Measurements from ENCODE around the gene KYAT1.
"Not testable (repeated sequence)": the region's sequence is repeated elsewhere in the genome, so short reads cannot be mapped to it uniquely, and the experiment has no call there.

The KYAT1 gene

GRCh38 chr9:128863647-128864046, 18.1 kb downstream of the KYAT1 start:
- H3K9me3 ChIP-seq (ENCODE audit: control insufficient read depth in 5 of 5, low read length in 5 of 5) = no peaks in the 10 kb centered on the region
- H3K9ac ChIP-seq (ENCODE audit: low read length in 5 of 5) = no peak overlapping the region
- no peak overlapping the region for H3K27ac ChIP-seq (ENCODE audit: low read depth, low read length)
- no peaks in the 10 kb centered on the region for H3K27me3 ChIP-seq (ENCODE audit: control insufficient read depth in 5 of 5, insufficient read depth in 4 of 5, low read length in 5 of 5)
- H3K4me3 ChIP-seq (ENCODE audit: low read depth in 1 of 5, low read length in 5 of 5) = no peak overlapping the region
- H3K4me1 ChIP-seq (ENCODE audit: control insufficient read depth in 5 of 5, insufficient read depth in 5 of 5, low read length in 5 of 5) = peaks cover 0 to 11% (median 8%) of the 10 kb centered on the region in 5 donors
- H3K36me3 ChIP-seq (ENCODE audit: control insufficient read depth in 5 of 5, insufficient read depth in 5 of 5, low read length in 5 of 5) = no peaks in the 10 kb centered on the region

DNA sequence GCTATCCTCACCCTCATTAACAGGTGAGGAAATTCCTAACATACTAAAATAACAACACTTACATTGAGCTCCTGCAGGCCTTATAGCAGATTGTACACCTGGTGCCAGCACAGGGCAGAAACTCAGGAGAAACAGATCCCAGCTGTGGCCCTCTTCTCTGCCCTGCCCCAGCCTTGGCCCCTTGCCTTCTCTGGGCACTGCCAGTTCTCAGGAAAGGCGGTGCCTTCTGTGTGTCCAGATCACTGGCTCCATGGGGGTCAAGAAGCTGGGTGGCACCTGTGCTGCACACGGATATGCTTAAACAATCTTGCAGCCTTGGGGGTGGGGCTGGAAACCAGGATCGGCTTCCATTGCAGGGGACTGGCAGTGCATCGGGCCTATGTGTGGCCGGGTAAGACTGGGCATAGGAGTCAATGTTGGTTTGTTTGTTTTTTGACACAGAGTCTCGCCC, 19.3 kb downstream of the KYAT1 start:
- Histone ChIP-seq H3K27me3 (ENCODE audit: control insufficient read depth in 5 of 5, insufficient read depth in 4 of 5, low read length in 5 of 5) (no peaks in the 10 kb centered on the region), H3K9ac (ENCODE audit: low read length in 5 of 5) (no peak overlapping the region), H3K4me1 (ENCODE audit: control insufficient read depth in 5 of 5, insufficient read depth in 5 of 5, low read length in 5 of 5) (peaks cover 0 to 11% (median 8%) of the 10 kb centered on the region in 5 donors), H3K9me3 (ENCODE audit: control insufficient read depth in 5 of 5, low read length in 5 of 5) (no peaks in the 10 kb centered on the region), H3K36me3 (ENCODE audit: control insufficient read depth in 5 of 5, insufficient read depth in 5 of 5, low read length in 5 of 5) (no peaks in the 10 kb centered on the region), H3K4me3 (ENCODE audit: low read depth in 1 of 5, low read length in 5 of 5) (no peak overlapping the region), H3K27ac (ENCODE audit: low read depth, low read length) (no peak overlapping the region)

DNA sequence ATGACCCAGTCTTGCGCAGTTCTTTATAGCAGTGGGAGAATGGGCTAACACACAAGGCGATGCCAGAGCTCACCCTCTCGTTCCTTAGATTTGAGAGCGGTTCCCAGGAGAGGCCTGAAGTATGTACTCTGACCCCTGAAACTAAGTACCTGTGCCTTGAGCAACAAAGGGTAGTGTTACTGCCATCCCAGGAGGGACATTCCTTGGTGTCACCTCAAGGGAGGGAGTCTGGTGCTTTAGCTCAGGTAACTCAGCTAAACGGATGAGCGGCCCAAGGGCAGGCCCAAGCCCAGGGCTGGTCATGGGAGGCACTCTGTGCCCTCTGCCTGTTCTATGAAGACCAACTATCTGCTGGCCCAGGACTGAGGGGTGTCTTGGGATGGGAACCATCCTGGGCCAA, 20.2 kb downstream of the KYAT1 start:
- H3K9ac ChIP-seq (ENCODE audit: low read length in 5 of 5) = no peak overlapping the region
- H3K27me3 ChIP-seq (ENCODE audit: control insufficient read depth in 5 of 5, insufficient read depth in 4 of 5, low read length in 5 of 5) = no peaks in the 10 kb centered on the region
- peaks cover 0 to 11% (median 8%) of the 10 kb centered on the region in 5 donors for H3K4me1 ChIP-seq (ENCODE audit: control insufficient read depth in 5 of 5, insufficient read depth in 5 of 5, low read length in 5 of 5)
- no peak overlapping the region for H3K4me3 ChIP-seq (ENCODE audit: low read depth in 1 of 5, low read length in 5 of 5)
- no peak overlapping the region for H3K27ac ChIP-seq (ENCODE audit: low read depth, low read length)
- H3K9me3 ChIP-seq (ENCODE audit: control insufficient read depth in 5 of 5, low read length in 5 of 5) = no peaks in the 10 kb centered on the region
- no peaks in the 10 kb centered on the region for H3K36me3 ChIP-seq (ENCODE audit: control insufficient read depth in 5 of 5, insufficient read depth in 5 of 5, low read length in 5 of 5)

GRCh38 chr9:128860937-128861336, 20.8 kb downstream of the KYAT1 start:
- no peaks in the 10 kb centered on the region for H3K27me3 ChIP-seq (ENCODE audit: control insufficient read depth in 5 of 5, insufficient read depth in 4 of 5, low read length in 5 of 5)
- H3K36me3 ChIP-seq (ENCODE audit: control insufficient read depth in 5 of 5, insufficient read depth in 5 of 5, low read length in 5 of 5) = no peaks in the 10 kb centered on the region
- no peak overlapping the region for H3K27ac ChIP-seq (ENCODE audit: low read depth, low read length)
- H3K4me3 ChIP-seq (ENCODE audit: low read depth in 1 of 5, low read length in 5 of 5) = no peak overlapping the region
- H3K4me1 ChIP-seq (ENCODE audit: control insufficient read depth in 5 of 5, insufficient read depth in 5 of 5, low read length in 5 of 5) = peaks cover 0 to 11% (median 8%) of the 10 kb centered on the region in 5 donors
- no peak overlapping the region for H3K9ac ChIP-seq (ENCODE audit: low read length in 5 of 5)
- no peaks in the 10 kb centered on the region for H3K9me3 ChIP-seq (ENCODE audit: control insufficient read depth in 5 of 5, low read length in 5 of 5)

GRCh38 chr9:128858476-128858875, 23.3 kb downstream of the KYAT1 start:
- peaks cover 0 to 11% (median 7%) of the 10 kb centered on the region in 5 donors for H3K4me1 ChIP-seq (ENCODE audit: control insufficient read depth in 5 of 5, insufficient read depth in 5 of 5, low read length in 5 of 5)
- H3K36me3 ChIP-seq (ENCODE audit: control insufficient read depth in 5 of 5, insufficient read depth in 5 of 5, low read length in 5 of 5); H3K9ac ChIP-seq (ENCODE audit: low read length in 5 of 5); H3K27ac ChIP-seq (ENCODE audit: low read depth, low read length); H3K27me3 ChIP-seq (ENCODE audit: control insufficient read depth in 5 of 5, insufficient read depth in 4 of 5, low read length in 5 of 5); H3K9me3 ChIP-seq (ENCODE audit: control insufficient read depth in 5 of 5, low read length in 5 of 5); H3K4me3 ChIP-seq (ENCODE audit: low read depth in 1 of 5, low read length in 5 of 5): not testable (repeated sequence)

DNA sequence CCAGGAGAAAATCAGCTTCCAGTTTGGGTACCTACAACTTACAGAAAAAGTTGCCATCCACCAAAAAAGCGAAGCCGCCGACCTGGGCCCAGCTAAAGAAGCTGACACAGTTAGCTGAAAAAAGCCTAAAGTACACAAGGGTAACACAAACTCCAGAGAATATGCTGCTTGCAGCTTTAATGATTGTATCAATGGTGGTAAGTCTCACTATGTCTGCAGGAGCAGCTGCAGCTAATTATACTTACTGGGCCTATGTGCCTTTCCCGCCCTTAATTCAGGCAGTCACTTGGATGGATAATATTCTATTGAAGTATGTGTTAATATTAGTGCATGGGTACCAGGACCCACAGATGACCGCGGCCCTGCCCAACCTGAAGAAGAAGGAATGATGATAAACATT, 27.3 kb downstream of the KYAT1 start:
- not testable (repeated sequence) for H3K4me1 ChIP-seq (ENCODE audit: control insufficient read depth in 5 of 5, insufficient read depth in 5 of 5, low read length in 5 of 5); H3K27me3 ChIP-seq (ENCODE audit: control insufficient read depth in 5 of 5, insufficient read depth in 4 of 5, low read length in 5 of 5); H3K4me3 ChIP-seq (ENCODE audit: low read depth in 1 of 5, low read length in 5 of 5); H3K27ac ChIP-seq (ENCODE audit: low read depth, low read length); H3K9me3 ChIP-seq (ENCODE audit: control insufficient read depth in 5 of 5, low read length in 5 of 5); H3K9ac ChIP-seq (ENCODE audit: low read length in 5 of 5); H3K36me3 ChIP-seq (ENCODE audit: control insufficient read depth in 5 of 5, insufficient read depth in 5 of 5, low read length in 5 of 5)

GRCh38 chr9:128852646-128853045, 29.1 kb downstream of the KYAT1 start:
- H3K27ac ChIP-seq (ENCODE audit: low read depth, low read length); H3K4me3 ChIP-seq (ENCODE audit: low read depth in 1 of 5, low read length in 5 of 5); H3K27me3 ChIP-seq (ENCODE audit: control insufficient read depth in 5 of 5, insufficient read depth in 4 of 5, low read length in 5 of 5); H3K36me3 ChIP-seq (ENCODE audit: control insufficient read depth in 5 of 5, insufficient read depth in 5 of 5, low read length in 5 of 5); H3K9me3 ChIP-seq (ENCODE audit: control insufficient read depth in 5 of 5, low read length in 5 of 5); H3K4me1 ChIP-seq (ENCODE audit: control insufficient read depth in 5 of 5, insufficient read depth in 5 of 5, low read length in 5 of 5); H3K9ac ChIP-seq (ENCODE audit: low read length in 5 of 5): not testable (repeated sequence)

- H3K9me3 ChIP-seq (ENCODE audit: control insufficient read depth in 5 of 5, low read length in 5 of 5); H3K36me3 ChIP-seq (ENCODE audit: control insufficient read depth in 5 of 5, insufficient read depth in 5 of 5, low read length in 5 of 5); H3K4me1 ChIP-seq (ENCODE audit: control insufficient read depth in 5 of 5, insufficient read depth in 5 of 5, low read length in 5 of 5); H3K27ac ChIP-seq (ENCODE audit: low read depth, low read length); H3K4me3 ChIP-seq (ENCODE audit: low read depth in 1 of 5, low read length in 5 of 5); H3K27me3 ChIP-seq (ENCODE audit: control insufficient read depth in 5 of 5, insufficient read depth in 4 of 5, low read length in 5 of 5); H3K9ac ChIP-seq (ENCODE audit: low read length in 5 of 5): not testable (repeated sequence)
Measured at GRCh38 chr9:128851779-128852600, 29.8 kb downstream of the KYAT1 start.

DNA sequence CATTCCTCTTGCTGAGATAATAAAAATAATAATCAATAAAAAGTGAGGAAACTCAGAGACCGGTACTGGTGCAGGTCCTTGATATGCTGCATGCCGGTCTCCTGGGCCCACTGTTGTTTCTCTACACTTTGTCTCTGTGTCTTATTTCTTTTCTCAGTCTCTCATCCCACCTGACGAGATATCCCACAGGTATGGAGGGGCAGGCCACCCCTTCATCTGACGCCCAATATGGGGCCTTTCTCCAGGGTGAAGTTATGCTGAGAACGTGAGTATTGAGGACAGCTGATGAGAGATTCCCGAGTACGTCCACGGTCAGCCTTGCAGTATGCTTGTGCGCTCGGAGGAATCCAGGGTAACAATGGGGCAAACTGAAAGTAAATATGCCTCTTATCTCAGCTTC, 30.7 kb downstream of the KYAT1 start:
- H3K27me3 ChIP-seq (ENCODE audit: control insufficient read depth in 5 of 5, insufficient read depth in 4 of 5, low read length in 5 of 5); H3K9ac ChIP-seq (ENCODE audit: low read length in 5 of 5); H3K36me3 ChIP-seq (ENCODE audit: control insufficient read depth in 5 of 5, insufficient read depth in 5 of 5, low read length in 5 of 5); H3K4me3 ChIP-seq (ENCODE audit: low read depth in 1 of 5, low read length in 5 of 5); H3K27ac ChIP-seq (ENCODE audit: low read depth, low read length); H3K4me1 ChIP-seq (ENCODE audit: control insufficient read depth in 5 of 5, insufficient read depth in 5 of 5, low read length in 5 of 5); H3K9me3 ChIP-seq (ENCODE audit: control insufficient read depth in 5 of 5, low read length in 5 of 5): not testable (repeated sequence)

GRCh38 chr9:128847803-128848202, 33.9 kb downstream of the KYAT1 start:
- no peaks in the 10 kb centered on the region for H3K27me3 ChIP-seq (ENCODE audit: control insufficient read depth in 5 of 5, insufficient read depth in 4 of 5, low read length in 5 of 5)
- no peaks in the 10 kb centered on the region for H3K36me3 ChIP-seq (ENCODE audit: control insufficient read depth in 5 of 5, insufficient read depth in 5 of 5, low read length in 5 of 5)
- H3K4me1 ChIP-seq (ENCODE audit: control insufficient read depth in 5 of 5, insufficient read depth in 5 of 5, low read length in 5 of 5) = peaks cover 0 to 3% (median 0%) of the 10 kb centered on the region in 5 donors
- H3K4me3 ChIP-seq (ENCODE audit: low read depth in 1 of 5, low read length in 5 of 5) = no peak overlapping the region
- peaks cover 0 to 10% (median 3%) of the 10 kb centered on the region in 5 donors for H3K9me3 ChIP-seq (ENCODE audit: control insufficient read depth in 5 of 5, low read length in 5 of 5)
- no peak overlapping the region for H3K27ac ChIP-seq (ENCODE audit: low read depth, low read length)
- no peak overlapping the region for H3K9ac ChIP-seq (ENCODE audit: low read length in 5 of 5)
